Ascending aorta (tissue), 2 donors: ENCODE results near the gene TRIM2. TPM values are rescaled to one million over a fixed set of nuclear protein-coding genes. Genes with fewer than 3 reads are reported as not detected.

Experiments
- DNase-seq, 2 donors: peaks; one replicate each; pipeline ENCODE4 v3.0.0-alpha.2; 2019; ENCODE audit warnings: low spot score in 2 of 2
- H3K27ac ChIP-seq, 2 donors: fragments of 200-600 bp; sonication (generic); one replicate each; pipeline ENCODE4 v1.5.1; 2016 to 2017; ENCODE audit warnings: mild to moderate bottlenecking in 1 of 2
- H3K27me3 ChIP-seq: fragments of 200-600 bp; sonication (generic); one replicate; pipeline ENCODE4 v1.5.1; 2017
- H3K36me3 ChIP-seq, 2 donors: fragments of 200-600 bp; sonication (generic); one replicate each; pipeline ENCODE4 v1.5.1; 2016
- H3K4me1 ChIP-seq, 2 donors: fragments of 200-600 bp; sonication (generic); one replicate each; pipeline ENCODE4 v1.5.1; 2016 to 2017; ENCODE audit warnings: mild to moderate bottlenecking in 1 of 2
- H3K4me3 ChIP-seq, 2 donors: fragments of 200-600 bp; sonication (generic); one replicate each; pipeline ENCODE4 v1.5.1; 2016 to 2017; ENCODE audit warnings: mild to moderate bottlenecking in 1 of 2
- H3K9me3 ChIP-seq, 2 donors: fragments of 200-600 bp; sonication (generic); one replicate each; pipeline ENCODE4 v1.5.1; 2016
- CTCF ChIP-seq, 3 experiments: fragments of 200-600 bp in 2 of 3; fragments of 450-650 bp in 1 of 3; sonication (generic) in 2 of 3; IDR thresholded peaks; one replicate each; pipeline ENCODE4 v1.5.1; 2016 to 2019; ENCODE audit warnings: antibody characterized with exemption in 3 of 3, mild to moderate bottlenecking in 1 of 3, moderate library complexity in 1 of 3
- intact Hi-C: fragments of 100-400 bp; cut with DNase I; formaldehyde crosslinking; loops from one replicate; pipeline ENCODE4 v1.15.1; 2023
- total RNA-seq: library from RNA; depleted of rRNA; stranded (reverse); fragments of >200 nt; gene quantifications from one replicate; pipeline ENCODE4 v1.1.0, GENCODE V29; 2016

Gene TRIM2
- total RNA-seq, 1 donor from 2014 or later, result 33.3 TPM

DNA sequence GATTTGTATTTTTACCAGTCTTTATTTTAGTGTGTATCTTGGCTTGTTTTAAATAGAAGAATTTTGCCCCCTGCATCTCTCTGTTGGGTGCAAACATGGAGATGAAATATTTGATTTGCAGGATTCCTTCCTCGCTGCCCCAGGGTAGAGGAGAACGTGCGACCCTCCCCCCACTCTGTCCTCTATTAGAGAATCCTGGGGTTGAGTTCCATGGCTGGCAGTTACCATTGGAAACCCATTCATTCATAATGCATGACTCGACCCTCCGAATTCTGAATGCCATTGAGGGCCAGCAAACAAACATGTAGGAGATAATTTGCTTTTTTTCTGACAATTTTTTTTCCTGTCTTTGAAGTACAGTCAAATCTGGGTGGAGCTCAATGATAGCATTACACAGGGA lies 53.7 kb downstream of the TRIM2 start:
- intact Hi-C loops, result no loop called here
- Histone ChIP-seq H3K27ac (no peak overlapping the region), H3K4me3 (no peak overlapping the region), H3K4me1 (no peaks in the 10 kb centered on the region), H3K27me3 (no peaks in the 10 kb centered on the region), H3K36me3 (peaks cover 0 to 1% of the 10 kb centered on the region in 2 donors), H3K9me3 (peaks cover 0 to 4% of the 10 kb centered on the region in 2 donors)
- TF ChIP-seq CTCF (IDR thresholded peaks at IDR 0.05), result no peak
- DNase-seq, result no peak

DNA sequence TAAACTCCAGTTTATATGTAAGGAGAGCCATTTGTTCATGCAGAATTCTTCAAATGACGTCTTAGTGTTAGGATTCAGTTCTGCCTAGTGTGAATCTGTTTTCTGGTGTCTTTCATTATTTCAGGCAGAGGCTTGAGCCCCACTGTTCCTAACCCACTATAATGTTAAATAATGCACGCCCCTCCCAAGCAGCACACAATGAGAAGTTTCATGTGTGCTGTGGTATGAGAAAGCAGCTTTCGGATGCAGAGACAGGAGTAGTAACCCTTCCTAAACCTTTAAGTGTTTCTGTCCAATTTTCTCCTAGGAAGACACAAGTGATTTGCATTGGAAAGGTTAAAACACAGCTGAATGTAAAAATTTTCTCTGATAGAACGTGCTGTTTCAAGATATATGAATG lies 54.5 kb downstream of the TRIM2 start:
- no peak overlapping the region for H3K27ac ChIP-seq
- TF ChIP-seq CTCF (IDR thresholded peaks at IDR 0.05), result no peak
- H3K36me3 ChIP-seq, result peaks cover 0 to 5% of the 10 kb centered on the region in 2 donors
- intact Hi-C loops, result no loop called here
- DNase-seq, result no peak
- H3K27me3 ChIP-seq, result no peaks in the 10 kb centered on the region
- H3K9me3 ChIP-seq, result peaks cover 0 to 4% of the 10 kb centered on the region in 2 donors
- no peak overlapping the region for H3K4me3 ChIP-seq
- H3K4me1 ChIP-seq, result no peaks in the 10 kb centered on the region

DNA sequence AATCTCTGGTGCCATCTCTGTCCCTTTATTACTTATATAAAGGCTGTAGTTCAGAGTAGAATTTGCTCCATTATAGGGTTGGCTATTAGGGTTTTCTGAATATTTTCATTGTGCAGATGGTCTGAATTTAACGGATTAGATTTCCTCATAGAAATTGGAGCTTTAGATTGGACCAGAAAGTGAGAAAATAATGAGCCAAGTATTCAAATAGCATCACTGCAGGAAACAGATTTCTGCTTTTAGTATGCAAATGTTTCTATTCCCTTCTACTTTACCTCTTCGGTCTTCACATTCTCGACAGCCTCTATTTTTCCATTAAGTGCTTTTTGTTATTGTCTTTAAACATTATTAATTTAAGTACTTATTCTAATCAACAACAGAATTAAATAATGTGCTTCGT lies 55.4 kb downstream of the TRIM2 start:
- intact Hi-C loops, result no loop called here
- Histone ChIP-seq H3K4me1 (no peaks in the 10 kb centered on the region), H3K27me3 (no peaks in the 10 kb centered on the region), H3K36me3 (peaks cover 0 to 5% of the 10 kb centered on the region in 2 donors), H3K9me3 (peaks cover 0 to 4% of the 10 kb centered on the region in 2 donors), H3K4me3 (no peak overlapping the region), H3K27ac (no peak overlapping the region)
- TF ChIP-seq CTCF (IDR thresholded peaks at IDR 0.05), result no peak
- DNase-seq, result no peak

GRCh38 chr4:153260132-153260531 lies 55.9 kb downstream of the TRIM2 start:
- H3K9me3 ChIP-seq, result peaks cover 0 to 4% of the 10 kb centered on the region in 2 donors
- peaks cover 0 to 5% of the 10 kb centered on the region in 2 donors for H3K36me3 ChIP-seq
- H3K4me1 ChIP-seq, result no peaks in the 10 kb centered on the region
- intact Hi-C loops, result no loop called here
- no peak for DNase-seq
- H3K27me3 ChIP-seq, result no peaks in the 10 kb centered on the region
- H3K27ac ChIP-seq, result no peak overlapping the region
- no peak overlapping the region for H3K4me3 ChIP-seq
- TF ChIP-seq CTCF (IDR thresholded peaks at IDR 0.05), result no peak

- Histone ChIP-seq H3K27ac (no peak overlapping the region), H3K4me3 (no peak overlapping the region), H3K36me3 (peaks cover 0 to 5% of the 10 kb centered on the region in 2 donors), H3K27me3 (no peaks in the 10 kb centered on the region), H3K4me1 (no peaks in the 10 kb centered on the region), H3K9me3 (peaks cover 0 to 4% of the 10 kb centered on the region in 2 donors)
- no peak for TF ChIP-seq CTCF (IDR thresholded peaks at IDR 0.05)
- DNase-seq, result no peak
- intact Hi-C loops, result no loop called here
Observed at GRCh38 chr4:153260553-153261300, 56.5 kb downstream of the TRIM2 start.
